GDM1 (cell line): ENCODE measurements around the gene CDV3.

Source experiments
- DNase-seq: peaks from one replicate; lab custom pipeline; 2025; lab: John Stamatoyannopoulos, UW

Gene CDV3

GRCh38 chr3:133568294-133569014 lies 5.0 kb upstream of the CDV3 start:
- no peak for DNase-seq

- no peak for DNase-seq
These were observed 3.1 kb upstream of the CDV3 start for GRCh38 chr3:133570139-133570936.

GRCh38 chr3:133570937-133571320 lies 2.6 kb upstream of the CDV3 start:
- no peak for DNase-seq

DNA sequence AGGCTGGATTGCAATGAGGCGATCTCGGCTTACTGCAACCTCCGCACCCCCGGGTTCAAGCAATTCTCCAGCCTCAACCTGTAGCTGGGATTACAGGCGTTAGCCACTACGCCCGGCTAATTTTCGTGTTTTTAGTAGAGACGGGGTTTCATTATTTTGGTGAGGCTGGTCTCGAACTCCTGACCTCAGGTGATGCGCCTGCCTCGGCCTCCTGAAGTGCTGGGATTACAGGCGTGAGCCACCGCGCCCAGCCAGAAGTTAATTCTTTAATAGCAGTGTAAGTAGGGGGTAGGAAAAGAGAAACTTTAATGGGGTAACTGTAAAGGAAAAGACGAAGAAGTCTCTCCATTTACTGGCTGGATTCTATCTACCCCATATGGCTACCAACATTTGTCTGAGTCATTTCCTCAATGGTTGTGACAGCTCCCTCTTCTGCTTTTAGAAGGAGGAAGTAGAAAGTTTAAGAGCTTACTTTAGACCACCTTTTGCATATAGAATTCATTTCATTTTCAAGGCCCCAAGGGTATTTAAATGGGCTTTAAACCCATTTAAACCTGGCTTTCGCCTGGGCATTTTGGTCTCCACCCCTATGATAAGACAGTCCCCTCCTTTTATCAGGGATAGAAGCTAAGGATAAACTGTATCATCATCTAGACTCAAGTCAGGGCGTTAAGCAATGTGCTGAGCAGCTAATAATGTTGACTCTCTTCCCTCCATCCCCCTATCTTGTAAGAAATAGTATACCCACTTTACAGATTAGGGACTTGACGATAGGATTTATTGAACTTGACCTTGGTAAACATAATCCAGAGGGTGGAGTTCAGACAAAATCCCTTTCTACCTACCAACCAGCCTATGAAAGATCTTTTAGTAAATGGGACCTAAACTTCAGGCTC lies 1.1 kb upstream of the CDV3 start:
- no peak for DNase-seq

- no peak for DNase-seq
These were observed 345 bp upstream of the CDV3 start for GRCh38 chr3:133573054-133573628.

DNA sequence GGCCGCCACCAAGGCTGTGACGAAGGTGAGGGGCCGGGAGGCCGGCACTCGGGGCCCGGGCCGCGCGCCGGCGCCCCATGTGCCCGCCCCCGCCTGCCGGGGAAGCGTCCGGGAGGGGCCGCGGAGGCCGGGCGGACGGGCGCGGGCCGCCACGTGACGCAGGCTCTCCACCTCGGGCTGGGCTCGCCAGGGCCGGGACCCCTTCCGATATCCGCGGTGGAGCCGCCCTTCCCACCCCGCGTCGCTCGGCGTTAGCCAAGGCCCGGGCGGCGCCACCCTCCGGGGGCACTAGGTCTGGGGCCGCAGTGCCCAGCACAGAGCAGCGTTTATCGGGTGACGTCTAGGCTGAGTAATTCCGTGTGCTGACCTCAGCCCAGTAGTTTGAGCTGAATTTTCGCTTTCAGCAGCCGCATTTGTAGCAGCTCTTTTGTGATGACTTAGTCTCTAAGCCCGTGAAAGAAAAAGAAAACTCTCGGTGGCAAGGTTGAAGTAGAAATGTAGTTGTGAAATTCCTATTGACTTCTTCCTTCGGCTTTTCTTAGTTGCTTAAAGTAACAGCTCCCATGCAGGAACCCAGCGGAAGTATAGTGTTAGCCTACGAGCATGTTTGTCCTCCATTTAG lies 885 bp downstream of the CDV3 start:
- DNase-seq = no peak

DNA sequence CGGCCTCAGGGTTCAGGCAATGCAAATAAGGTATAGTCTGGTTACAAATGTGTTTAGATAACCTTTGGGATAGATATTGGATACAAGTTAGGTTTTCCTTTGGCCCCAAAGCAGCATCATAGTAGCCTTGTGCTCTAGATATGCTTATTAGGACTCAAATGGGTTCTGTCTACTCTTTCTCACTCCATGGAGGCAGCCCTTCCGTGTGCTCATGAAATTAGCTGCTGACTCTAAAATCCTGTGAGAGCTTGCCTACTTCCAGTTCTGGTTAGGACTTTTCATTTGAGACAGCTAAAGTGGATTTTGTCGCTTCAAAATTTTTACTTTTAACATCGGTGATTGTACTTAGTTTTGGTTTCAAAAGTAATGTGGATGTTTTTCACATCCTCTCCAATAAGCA lies 1.6 kb downstream of the CDV3 start:
- no peak for DNase-seq

GRCh38 chr3:133576169-133576568 lies 2.7 kb downstream of the CDV3 start:
- no peak for DNase-seq

- no peak for DNase-seq
These were observed 5.2 kb downstream of the CDV3 start for GRCh38 chr3:133578548-133579191.

DNA sequence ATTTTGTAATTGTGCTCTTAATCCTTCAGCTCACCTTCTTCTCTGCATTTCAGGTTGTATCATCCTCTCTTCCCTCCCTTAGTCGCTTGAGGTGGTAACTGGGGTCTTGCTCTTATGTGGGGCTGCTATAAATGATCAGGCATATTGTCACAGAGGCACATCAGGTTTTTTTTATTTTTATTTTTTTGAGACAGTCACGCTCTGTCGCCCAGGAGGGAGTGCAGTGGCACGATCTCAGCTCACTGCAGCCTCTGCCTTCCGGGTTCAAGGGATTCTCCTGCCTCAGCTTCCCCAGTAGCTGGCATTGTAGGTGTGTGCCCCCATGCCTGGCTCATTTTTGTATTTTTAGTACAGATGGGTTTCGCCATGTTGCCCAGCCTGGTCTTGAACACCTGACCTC lies 9.9 kb downstream of the CDV3 start:
- DNase-seq = no peak

GRCh38 chr3:133588035-133588434 lies 14.5 kb downstream of the CDV3 start:
- DNase-seq = no peak

DNA sequence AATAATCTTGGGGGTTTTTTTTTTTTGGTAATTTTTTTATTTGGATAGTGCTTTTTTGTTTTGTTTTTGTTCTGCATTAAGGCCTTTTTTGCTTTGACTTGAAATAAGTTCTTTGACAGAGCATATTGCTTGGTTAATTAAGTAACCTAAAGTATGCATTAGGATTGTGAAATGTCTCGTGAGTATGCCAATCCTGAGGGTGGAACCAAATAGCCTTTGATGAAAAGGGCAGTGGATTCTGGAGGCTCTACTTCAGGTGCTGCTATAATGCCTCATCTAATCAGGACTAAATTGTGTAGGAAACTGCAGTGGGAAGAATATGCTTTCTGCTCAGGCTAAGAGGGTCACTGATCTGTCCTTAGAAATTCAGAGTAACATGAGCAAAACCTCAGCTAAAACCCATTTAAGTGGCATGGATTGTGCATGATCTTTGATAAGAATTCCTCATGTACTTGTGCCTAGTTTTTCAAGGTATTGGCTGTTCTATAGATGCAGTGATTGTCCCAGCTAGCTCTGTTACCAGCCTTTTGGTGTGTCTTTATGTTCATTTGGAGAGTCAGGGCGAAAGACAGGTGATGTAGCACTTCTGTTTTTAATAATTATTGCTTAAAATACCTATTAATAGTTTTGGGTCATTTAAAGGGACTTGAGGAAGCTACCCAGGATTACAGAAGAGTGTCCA lies 15.4 kb downstream of the CDV3 start:
- no peak for DNase-seq

- DNase-seq = no peak
These were observed 16.0 kb downstream of the CDV3 start for GRCh38 chr3:133589503-133589902.

GRCh38 chr3:133591271-133591742 lies 17.8 kb downstream of the CDV3 start:
- DNase-seq = no peak

DNA sequence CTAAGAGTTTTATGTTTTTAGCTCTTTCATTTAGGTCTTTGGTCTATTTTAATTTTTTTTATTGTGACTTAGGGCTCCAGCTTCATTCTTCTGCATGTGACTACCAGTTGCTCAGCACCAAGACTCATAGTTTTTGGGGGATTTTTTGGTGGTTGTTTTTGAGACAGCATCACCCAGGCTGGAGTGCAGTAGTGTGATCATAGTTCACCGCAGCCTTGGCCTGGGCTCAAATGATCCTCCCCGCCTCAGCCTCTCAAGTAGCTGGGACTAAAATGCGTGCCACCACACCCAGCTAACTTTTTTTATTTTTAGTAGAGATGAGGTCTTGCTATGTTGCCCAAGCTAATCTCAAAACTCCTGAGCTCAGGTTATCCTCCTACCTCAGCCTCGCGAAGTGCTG lies 19.4 kb downstream of the CDV3 start:
- DNase-seq = no peak

DNA sequence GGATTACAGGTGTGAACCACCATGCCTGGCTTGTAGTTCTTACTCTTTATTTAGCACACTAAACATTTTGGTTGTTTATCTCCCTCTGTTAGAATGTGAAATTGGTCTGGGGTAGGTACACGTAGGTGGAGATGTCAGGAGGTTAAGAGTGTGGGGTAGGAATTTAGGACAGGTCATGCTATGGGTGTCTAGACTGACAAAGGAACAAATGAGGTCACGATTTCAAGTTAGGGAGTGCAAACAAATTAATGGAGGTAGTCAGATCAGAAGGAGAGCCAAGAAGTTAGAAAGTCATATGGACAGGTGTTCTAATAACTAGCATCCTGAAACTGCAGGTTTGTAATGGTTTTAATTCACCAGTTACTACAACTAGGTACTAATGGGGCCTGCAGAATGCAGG lies 19.8 kb downstream of the CDV3 start:
- DNase-seq = no peak

- no peak for DNase-seq
These were observed 21.9 kb downstream of the CDV3 start for GRCh38 chr3:133595341-133595740.

DNA sequence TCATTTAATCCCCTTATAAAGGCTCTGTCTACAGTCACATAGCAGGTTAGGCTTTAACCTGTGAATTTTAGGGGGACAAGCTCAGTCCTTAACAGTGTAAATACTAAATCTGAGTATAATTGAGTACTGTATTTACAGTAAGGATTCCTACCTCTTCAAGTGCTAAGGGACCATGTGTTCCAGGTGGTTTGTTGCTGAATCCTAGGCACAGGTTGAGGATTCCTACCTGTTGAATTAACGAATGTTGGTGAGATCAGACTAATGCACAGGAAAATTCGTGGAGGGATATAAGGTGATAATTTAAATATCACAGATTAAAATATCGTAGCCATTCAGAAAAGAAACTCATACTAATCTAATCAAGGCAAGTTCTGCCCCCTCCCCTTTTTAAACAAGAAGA lies 24.9 kb downstream of the CDV3 start:
- DNase-seq = no peak

- DNase-seq = no peak
These were observed 25.8 kb downstream of the CDV3 start for GRCh38 chr3:133599280-133599679.

GRCh38 chr3:133600572-133601081 lies 27.1 kb downstream of the CDV3 start:
- DNase-seq = no peak
